Dendritic cell treated with granulocyte-macrophage colony-stimulating factor and Interleukin-4, amounts not matched to agents 40 ng/mL and 50 ng/mL, for 4 days (primary cell): ENCODE data around the gene OR5M11.
"Not testable (repeated sequence)": the region's sequence is repeated elsewhere in the genome, so short reads cannot be mapped to it uniquely, and the experiment has no call there.

Source experiments
- H3K27ac Mint-ChIP-seq: one replicate; pipeline ENCODE4 v1.8.0; 2022; ENCODE audit warnings: mild to moderate bottlenecking, mixed read lengths
- H3K27me3 Mint-ChIP-seq: one replicate; pipeline ENCODE4 v1.8.0; 2022; ENCODE audit warnings: mild to moderate bottlenecking, mixed read lengths
- H3K36me3 Mint-ChIP-seq: one replicate; pipeline ENCODE4 v1.8.0; 2022; ENCODE audit warnings: low read depth, mixed read lengths
- H3K4me1 Mint-ChIP-seq: one replicate; pipeline ENCODE4 v1.8.0; 2022; ENCODE audit warnings: low read depth, mixed read lengths
- H3K4me3 Mint-ChIP-seq: one replicate; pipeline ENCODE4 v1.8.0; 2022; ENCODE audit warnings: mild to moderate bottlenecking, moderate library complexity, mixed read lengths
- H3K9me3 Mint-ChIP-seq: one replicate; pipeline ENCODE4 v1.8.0; 2022; ENCODE audit warnings: mixed read lengths
- intact Hi-C: fragments of 100-400 bp; cut with micrococcal nuclease; formaldehyde crosslinking; loops from one replicate; pipeline ENCODE4 v1.15.0; 2022

OR5M11 gene

DNA sequence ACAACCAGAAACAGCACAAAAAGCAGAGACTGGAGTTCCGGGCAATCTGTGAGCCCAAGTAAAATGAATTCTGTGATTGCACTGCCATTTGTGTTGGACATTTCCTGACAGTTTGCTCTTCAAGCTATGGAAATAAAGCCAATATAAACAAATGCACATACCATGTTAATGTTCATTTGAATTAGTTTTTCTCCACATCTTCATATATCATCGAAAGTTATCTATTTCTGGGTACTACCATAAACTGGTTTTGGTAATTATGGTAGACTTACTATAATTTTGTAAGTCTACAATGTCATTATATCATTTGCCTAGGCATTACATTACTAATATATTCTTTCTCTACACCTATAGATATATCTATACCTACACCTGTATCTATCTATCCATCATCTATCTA lies at the start of gene OR5M11:
Gene OR5M11, minus strand, starts transcription at position 101 of the 400 bp plus-strand sequence. Its CDS starts 0 bp downstream, at position 101.
- H3K9me3 Mint-ChIP-seq: peaks cover 28% of the 10 kb centered on the region
- intact Hi-C loops: no loop called here
- H3K4me3 Mint-ChIP-seq: no peak within 1 kb of the TSS
- H3K36me3 Mint-ChIP-seq: no peaks in the 10 kb centered on the region
- no peaks in the 10 kb centered on the region for H3K4me1 Mint-ChIP-seq
- H3K27me3 Mint-ChIP-seq: no peaks in the 10 kb centered on the region
- H3K27ac Mint-ChIP-seq: no peak within 1 kb of the TSS

DNA sequence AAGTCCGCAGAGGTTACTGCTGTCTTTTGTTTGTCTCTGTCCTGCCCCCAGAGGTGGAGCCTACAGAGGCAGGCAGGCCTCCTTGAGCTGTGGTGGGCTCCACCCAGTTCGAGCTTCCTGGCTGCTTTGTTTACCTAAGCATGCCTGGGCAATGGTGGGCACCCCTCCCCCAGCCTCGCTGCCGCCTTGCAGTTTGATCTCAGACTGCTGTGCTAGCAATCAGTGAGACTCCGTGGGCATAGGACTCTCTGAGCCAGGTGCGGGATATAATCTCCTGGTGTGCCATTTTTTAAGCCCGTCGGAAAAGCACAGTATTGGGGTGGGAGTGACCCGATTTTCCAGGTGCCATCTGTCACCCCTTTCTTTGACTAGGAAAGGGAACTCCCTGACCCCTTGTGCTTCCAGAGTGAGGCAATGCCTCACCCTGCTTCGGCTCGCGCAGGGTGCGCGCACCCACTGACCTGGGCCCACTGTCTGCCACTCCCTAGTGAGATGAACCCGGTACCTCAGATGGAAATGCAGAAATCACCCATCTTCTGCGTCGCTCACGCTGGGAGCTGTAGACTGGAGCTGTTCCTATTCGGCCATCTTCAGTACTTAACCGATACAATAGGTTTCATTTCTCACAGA lies 49.1 kb upstream of the OR5M11 start:
- not testable (repeated sequence) for H3K27me3 Mint-ChIP-seq
- H3K9me3 Mint-ChIP-seq: peaks cover 26% of the 10 kb centered on the region

DNA sequence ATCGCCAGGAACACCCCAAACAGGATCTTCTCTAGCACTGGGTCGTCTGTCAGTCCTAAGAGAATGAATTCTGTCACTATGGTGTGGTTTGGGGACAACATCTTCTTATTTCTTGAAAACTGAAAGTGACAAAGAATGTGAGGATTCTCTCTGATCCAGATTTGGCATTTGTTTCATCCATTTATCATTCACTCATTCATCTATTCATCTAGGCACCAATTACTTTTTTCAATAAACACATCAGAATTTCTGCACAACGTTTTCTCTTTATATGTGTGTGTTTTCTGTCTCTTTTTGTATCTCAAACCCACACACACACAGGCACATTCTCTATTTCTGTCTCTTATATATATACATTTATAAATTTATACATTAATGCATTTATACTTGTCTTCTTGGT lies 34.6 kb upstream of the OR5M11 start, which contains the start of gene OR5M10:
Gene OR5M10, minus strand, starts transcription at position 101 of the 400 bp plus-strand sequence. Its CDS starts 0 bp downstream, at position 101.
- Mint-ChIP-seq H3K4me1 (no peaks in the 10 kb centered on the region), H3K4me3 (no peak within 1 kb of the TSS), H3K27ac (no peak within 1 kb of the TSS), H3K27me3 (no peaks in the 10 kb centered on the region), H3K9me3 (no peaks in the 10 kb centered on the region), H3K36me3 (no peaks in the 10 kb centered on the region)
- intact Hi-C loops: no loop called here

More for the DNA sequence above, 49.1 kb upstream of the OR5M11 start:
- H3K27ac Mint-ChIP-seq, intact Hi-C loops, H3K4me3 Mint-ChIP-seq, H3K36me3 Mint-ChIP-seq, H3K4me1 Mint-ChIP-seq: not testable (repeated sequence)

DNA sequence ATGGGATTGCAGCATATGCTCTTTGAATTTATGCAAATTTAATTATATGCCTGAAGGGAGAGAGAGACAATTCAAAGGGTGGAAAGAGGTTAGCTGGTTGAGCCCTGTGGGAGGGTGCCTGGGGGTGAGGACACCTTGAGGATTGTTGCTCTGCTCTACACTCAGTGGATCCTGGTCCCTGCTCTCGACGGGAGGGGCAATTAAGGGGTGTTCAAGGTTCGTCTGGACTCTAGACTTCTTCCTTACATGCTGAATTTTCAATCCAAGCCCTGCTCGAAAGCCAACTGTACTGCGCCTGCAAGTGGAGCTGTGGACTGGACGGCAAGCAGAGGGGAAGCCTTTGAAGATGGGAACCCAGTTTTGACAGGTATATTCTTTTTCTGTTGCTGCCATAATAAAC lies 15.5 kb upstream of the OR5M11 start:
- Mint-ChIP-seq H3K4me3 (no peak overlapping the region), H3K27me3 (no peaks in the 10 kb centered on the region), H3K36me3 (no peaks in the 10 kb centered on the region), H3K27ac (no peak overlapping the region), H3K9me3 (peaks cover 68% of the 10 kb centered on the region), H3K4me1 (no peaks in the 10 kb centered on the region)
- intact Hi-C loops: no loop called here

DNA sequence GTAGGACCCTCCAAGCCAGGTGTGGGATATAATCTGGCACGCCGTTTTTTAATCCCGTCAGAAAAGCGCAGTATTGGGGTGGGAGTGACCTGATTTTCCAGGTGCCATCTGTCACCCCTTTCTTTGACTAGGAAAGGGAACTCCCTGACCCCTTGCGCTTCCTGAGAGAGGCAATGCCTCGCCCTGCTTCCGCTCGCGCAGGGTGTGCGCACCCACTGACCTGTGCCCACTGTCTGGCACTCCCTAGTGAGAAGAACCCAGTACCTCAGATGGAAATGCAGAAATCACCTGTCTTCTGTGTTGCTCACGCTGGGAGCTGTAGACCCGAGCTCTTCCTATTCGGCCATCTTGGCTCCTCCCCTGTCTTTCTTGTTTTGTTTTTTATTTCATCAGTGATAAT lies 11.6 kb upstream of the OR5M11 start:
- H3K27me3 Mint-ChIP-seq, intact Hi-C loops, H3K27ac Mint-ChIP-seq, H3K4me1 Mint-ChIP-seq, H3K36me3 Mint-ChIP-seq, H3K4me3 Mint-ChIP-seq: not testable (repeated sequence)
- H3K9me3 Mint-ChIP-seq: peaks cover 69% of the 10 kb centered on the region

DNA sequence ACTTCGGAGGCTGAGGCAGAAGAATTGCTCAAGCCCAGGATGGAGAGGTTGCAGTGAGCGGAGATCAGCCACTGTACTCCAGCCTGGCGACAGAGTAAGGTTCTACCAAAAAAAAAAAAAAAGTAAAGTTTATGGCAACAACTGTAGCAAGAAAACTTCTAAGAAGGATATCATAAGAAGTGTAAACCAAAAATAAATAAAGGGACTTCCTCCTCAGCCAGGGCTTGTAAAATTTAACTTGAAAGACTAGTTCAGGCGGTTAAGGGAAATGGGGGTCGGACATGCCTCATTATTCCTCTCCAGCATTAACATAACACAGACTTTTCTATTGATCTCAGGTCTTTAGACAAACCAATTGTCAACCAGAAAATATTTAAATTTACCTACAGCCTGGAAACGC lies 2.5 kb upstream of the OR5M11 start:
- Mint-ChIP-seq H3K4me1 (no peaks in the 10 kb centered on the region), H3K27me3 (no peaks in the 10 kb centered on the region), H3K36me3 (no peaks in the 10 kb centered on the region), H3K27ac (no peak overlapping the region), H3K4me3 (no peak overlapping the region), H3K9me3 (peaks cover 28% of the 10 kb centered on the region)
- intact Hi-C loops: no loop called here

DNA sequence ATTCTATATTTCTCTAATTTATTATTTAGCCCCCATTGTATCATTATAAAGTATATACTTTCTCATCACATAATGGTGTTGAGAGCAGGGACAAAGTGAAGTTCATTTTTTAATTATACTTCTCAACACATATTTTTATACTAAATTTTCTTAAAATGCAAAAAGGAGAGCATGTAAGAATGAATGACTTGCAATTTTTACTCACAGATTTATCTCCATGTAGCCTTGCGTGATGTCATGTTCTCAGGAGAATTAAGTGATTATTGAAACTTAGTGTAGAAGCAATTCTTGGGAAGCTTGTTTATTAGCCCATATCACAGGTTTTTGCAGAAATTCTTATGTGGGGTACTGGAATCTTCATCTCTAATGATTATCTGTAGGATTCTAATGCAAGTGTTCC lies 682 bp upstream of the OR5M11 start:
- H3K4me1 Mint-ChIP-seq: no peaks in the 10 kb centered on the region
- H3K9me3 Mint-ChIP-seq: peaks cover 28% of the 10 kb centered on the region
- H3K4me3 Mint-ChIP-seq: no peak overlapping the region
- no peaks in the 10 kb centered on the region for H3K27me3 Mint-ChIP-seq
- H3K27ac Mint-ChIP-seq: no peak overlapping the region
- intact Hi-C loops: no loop called here
- H3K36me3 Mint-ChIP-seq: no peaks in the 10 kb centered on the region

DNA sequence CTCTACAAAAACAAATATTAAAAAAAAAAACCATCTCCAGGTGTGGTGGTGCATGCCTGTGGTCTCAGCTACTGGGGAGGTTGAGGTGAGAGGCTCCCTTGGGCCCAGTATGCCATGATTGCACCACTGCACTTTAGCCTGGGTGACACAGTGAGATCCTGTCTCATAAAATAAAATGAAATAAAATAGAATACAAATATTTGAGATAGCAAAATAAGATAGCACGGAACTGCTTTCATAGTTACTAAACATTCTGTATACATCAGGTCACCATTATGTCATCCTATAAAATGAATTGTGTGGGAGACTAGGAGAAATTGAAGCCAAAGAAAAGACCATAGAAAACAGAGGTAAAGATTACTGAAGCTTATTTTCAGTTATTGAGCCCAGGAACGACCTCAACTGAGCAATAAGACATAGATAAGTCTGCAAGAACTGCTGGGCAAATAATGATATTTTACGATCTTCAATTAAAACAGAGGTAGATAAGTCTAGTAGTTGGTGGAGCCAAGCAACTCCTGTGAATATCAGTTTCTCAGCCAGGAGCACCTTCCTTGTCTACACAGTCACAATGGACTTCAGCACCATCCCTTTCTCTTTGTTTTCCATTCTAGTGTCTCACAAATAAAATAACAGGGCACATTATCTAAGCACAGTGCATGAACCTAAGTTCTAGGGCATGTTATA lies 9.9 kb downstream of the OR5M11 start:
- no peaks in the 10 kb centered on the region for H3K27me3 Mint-ChIP-seq
- H3K9me3 Mint-ChIP-seq: no peaks in the 10 kb centered on the region

DNA sequence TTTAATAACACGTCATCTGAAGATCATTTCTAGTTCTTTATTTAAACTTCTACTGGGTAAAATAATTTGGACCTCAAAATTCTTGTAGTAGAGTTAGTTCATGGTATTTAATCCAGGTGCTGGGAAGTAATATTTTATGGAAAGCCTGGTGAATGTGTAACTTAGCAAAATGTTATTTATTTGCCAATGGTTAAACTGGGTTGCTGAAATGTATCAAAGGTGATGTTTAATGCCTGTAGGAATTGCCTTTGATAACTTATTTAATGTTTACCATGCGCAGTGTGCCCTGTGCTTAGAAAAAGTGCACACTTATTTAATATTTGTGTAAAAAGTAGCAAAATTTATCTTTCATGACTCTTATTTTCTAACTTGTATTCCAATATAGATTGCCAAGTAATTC lies 11.2 kb downstream of the OR5M11 start:
- intact Hi-C loops: no loop called here

More for the DNA sequence above, 9.9 kb downstream of the OR5M11 start:
- no peaks in the 10 kb centered on the region for H3K4me1 Mint-ChIP-seq
- H3K36me3 Mint-ChIP-seq: no peaks in the 10 kb centered on the region
- intact Hi-C loops: no loop called here
- H3K27ac Mint-ChIP-seq: no peak overlapping the region
- H3K4me3 Mint-ChIP-seq: no peak overlapping the region

DNA sequence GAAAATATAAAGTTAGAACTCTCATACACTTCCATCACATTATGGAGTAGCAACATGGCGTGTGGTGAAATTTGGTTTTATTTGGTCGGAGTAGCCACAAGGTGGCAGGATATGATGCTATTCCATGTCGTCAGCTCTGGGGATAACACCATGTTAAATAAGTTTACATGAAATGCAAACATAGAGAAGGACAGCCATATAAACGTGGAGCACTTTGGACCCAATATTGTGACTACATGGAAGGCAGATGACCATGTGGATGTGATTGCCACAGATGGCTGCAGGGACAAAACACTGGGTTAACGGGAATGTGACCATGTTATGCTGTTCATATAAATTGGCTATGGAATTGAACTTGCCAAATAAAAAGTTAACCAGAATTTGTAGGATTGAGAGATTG lies 21.0 kb downstream of the OR5M11 start:
- Mint-ChIP-seq H3K36me3 (no peaks in the 10 kb centered on the region), H3K27me3 (no peaks in the 10 kb centered on the region), H3K9me3 (peaks cover 10% of the 10 kb centered on the region), H3K4me3 (no peak overlapping the region), H3K4me1 (no peaks in the 10 kb centered on the region), H3K27ac (no peak overlapping the region)
- intact Hi-C loops: no loop called here

More for the DNA sequence above, 11.2 kb downstream of the OR5M11 start:
- no peak overlapping the region for H3K4me3 Mint-ChIP-seq
- H3K36me3 Mint-ChIP-seq: no peaks in the 10 kb centered on the region
- H3K27ac Mint-ChIP-seq: no peak overlapping the region
- H3K4me1 Mint-ChIP-seq: no peaks in the 10 kb centered on the region
- no peaks in the 10 kb centered on the region for H3K27me3 Mint-ChIP-seq
- H3K9me3 Mint-ChIP-seq: no peaks in the 10 kb centered on the region

DNA sequence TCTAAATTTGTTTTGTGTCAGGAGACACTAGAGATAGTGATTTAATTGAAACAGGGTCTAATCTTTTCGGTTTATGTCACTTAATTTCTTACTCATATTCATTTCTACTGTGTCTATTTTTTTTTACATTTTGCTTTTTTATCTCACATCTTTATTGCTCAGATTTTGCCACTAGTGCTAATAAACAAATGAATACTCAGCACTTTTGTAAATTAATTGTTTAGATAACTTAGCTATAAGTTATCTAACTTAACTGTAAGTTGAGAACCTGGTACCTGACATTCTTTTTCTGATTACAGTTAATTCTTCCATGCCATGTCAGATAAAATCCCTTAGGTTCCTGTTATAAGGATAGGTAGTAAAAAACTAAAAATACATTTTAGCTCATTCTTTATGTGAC lies 29.8 kb downstream of the OR5M11 start:
- Mint-ChIP-seq H3K27me3 (no peaks in the 10 kb centered on the region), H3K4me1 (no peaks in the 10 kb centered on the region), H3K27ac (no peak overlapping the region), H3K36me3 (no peaks in the 10 kb centered on the region), H3K4me3 (no peak overlapping the region), H3K9me3 (peaks cover 32% of the 10 kb centered on the region)
- intact Hi-C loops: no loop called here

DNA sequence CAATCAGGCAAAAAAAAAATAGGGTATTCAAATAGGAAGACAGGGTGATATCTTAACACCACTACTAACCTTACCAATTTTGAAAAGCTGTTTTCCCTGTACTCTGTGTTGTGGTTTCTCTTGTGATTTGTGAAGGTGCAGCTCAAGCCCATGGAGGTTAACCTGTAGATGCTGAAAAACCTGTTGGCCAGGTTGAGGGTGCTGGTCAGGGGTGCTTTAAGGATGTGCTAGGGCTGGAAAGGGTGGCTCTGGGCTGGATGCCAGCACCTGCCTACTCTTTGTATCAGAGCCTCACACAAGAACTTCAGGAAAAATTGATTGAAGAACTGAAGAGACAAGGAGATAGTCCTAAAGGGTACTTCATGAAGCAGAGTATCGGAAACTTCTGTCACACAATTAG lies 33.6 kb downstream of the OR5M11 start:
- intact Hi-C loops: no loop called here
- Mint-ChIP-seq H3K27ac (no peak overlapping the region), H3K27me3 (no peaks in the 10 kb centered on the region), H3K9me3 (peaks cover 33% of the 10 kb centered on the region), H3K4me1 (no peaks in the 10 kb centered on the region), H3K36me3 (no peaks in the 10 kb centered on the region), H3K4me3 (no peak overlapping the region)

DNA sequence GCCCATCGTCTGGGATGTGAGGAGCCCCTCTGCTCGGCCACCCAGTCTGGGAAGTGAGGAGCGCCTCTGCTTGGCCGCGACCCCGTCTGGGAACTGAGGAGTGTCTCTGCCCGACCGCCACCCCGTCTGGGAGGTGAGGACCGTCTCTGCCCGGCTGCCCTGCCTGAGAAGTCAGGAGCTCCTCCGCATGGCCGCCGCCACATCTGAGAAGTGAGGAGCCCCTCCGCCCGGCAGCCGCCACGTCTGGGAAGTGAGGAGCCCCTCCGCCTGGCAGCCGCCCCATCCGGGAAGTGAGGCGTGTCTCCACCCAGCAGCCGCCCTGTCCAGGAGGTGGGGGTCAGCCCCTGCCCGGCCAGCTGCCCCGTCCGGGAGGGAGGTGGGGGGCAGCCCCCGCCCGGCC lies 46.0 kb downstream of the OR5M11 start:
- no peaks in the 10 kb centered on the region for H3K27me3 Mint-ChIP-seq
- H3K36me3 Mint-ChIP-seq: no peaks in the 10 kb centered on the region
- intact Hi-C loops: no loop called here
- H3K9me3 Mint-ChIP-seq: peaks cover 33% of the 10 kb centered on the region
- H3K4me1 Mint-ChIP-seq: no peaks in the 10 kb centered on the region
- H3K4me3 Mint-ChIP-seq: no peak overlapping the region
- H3K27ac Mint-ChIP-seq: no peak overlapping the region

DNA sequence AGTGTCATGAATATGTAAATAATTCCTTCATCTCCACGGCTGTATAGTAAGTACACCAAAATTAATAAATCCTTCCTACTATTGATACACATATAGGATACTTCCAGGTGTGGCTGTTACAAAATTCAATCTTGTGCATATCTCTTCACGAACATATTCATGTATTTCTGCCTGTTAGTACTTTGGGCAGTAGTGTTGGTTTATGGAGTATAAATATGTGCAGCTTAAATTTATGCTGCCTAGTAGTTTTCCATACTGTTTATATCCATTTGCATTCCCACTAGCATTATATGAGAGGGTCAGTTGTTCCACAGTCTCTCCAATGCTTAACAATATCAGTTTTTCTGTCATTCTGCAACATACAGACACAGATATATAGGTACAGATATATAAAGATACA lies 47.9 kb downstream of the OR5M11 start:
- Mint-ChIP-seq H3K27ac (no peak overlapping the region), H3K4me1 (no peaks in the 10 kb centered on the region), H3K27me3 (no peaks in the 10 kb centered on the region), H3K36me3 (no peaks in the 10 kb centered on the region), H3K4me3 (no peak overlapping the region), H3K9me3 (peaks cover 39% of the 10 kb centered on the region)
- intact Hi-C loops: no loop called here
